Hypothalamus (tissue), 51 donors: ENCODE measurements around the gene FYN.

ENCODE experiments used
- DNase-seq, 51 donors: peaks; one replicate each; lab custom pipeline; 2025; lab: John Stamatoyannopoulos, UW

FYN gene

GRCh38 chr6:111885373-111886027, 12.2 kb upstream of the FYN start:
- no peak for DNase-seq

- no peak for DNase-seq
Observed at GRCh38 chr6:111884068-111884467, 10.8 kb upstream of the FYN start.

GRCh38 chr6:111880181-111880888, 7.1 kb upstream of the FYN start:
- no peak for DNase-seq

- no peak for DNase-seq
Observed at GRCh38 chr6:111875741-111876140, 2.5 kb upstream of the FYN start.

GRCh38 chr6:111874025-111874415, 768 bp upstream of the FYN start:
- DNase-seq = peak in 1 of 51 donors; percentile 13

- DNase-seq = peak in 27 of 51 donors; percentile 17 to 83 (median 48)
Observed at GRCh38 chr6:111872401-111873177, 663 bp downstream of the FYN start.

GRCh38 chr6:111871725-111872400, 1.4 kb downstream of the FYN start:
- peak in 36 of 51 donors; percentile 16 to 90 (median 60) for DNase-seq

- peak in 1 of 51 donors; percentile 40 for DNase-seq
Observed at GRCh38 chr6:111871207-111871606, 2.0 kb downstream of the FYN start.

- DNase-seq = peak in 1 of 51 donors; percentile 32
Observed at GRCh38 chr6:111870742-111871064, 2.5 kb downstream of the FYN start.

GRCh38 chr6:111870051-111870741, 3.1 kb downstream of the FYN start:
- DNase-seq = no peak

- no peak for DNase-seq
Observed at GRCh38 chr6:111866857-111867256, 6.4 kb downstream of the FYN start.

GRCh38 chr6:111865909-111866546, 7.2 kb downstream of the FYN start:
- no peak for DNase-seq

GRCh38 chr6:111865049-111865585, 8.1 kb downstream of the FYN start:
- DNase-seq = no peak

GRCh38 chr6:111864138-111865048, 8.9 kb downstream of the FYN start:
- no peak for DNase-seq

- DNase-seq = no peak
Observed at GRCh38 chr6:111862741-111863140, 10.5 kb downstream of the FYN start.

GRCh38 chr6:111862314-111862713, 10.9 kb downstream of the FYN start:
- peak in 4 of 51 donors; percentile 11 to 35 (median 12) for DNase-seq

GRCh38 chr6:111861431-111861885, 11.8 kb downstream of the FYN start:
- peak in 1 of 51 donors; percentile 12 for DNase-seq

- peak in 3 of 51 donors; percentile 22 to 41 (median 28) for DNase-seq
Observed at GRCh38 chr6:111858347-111858746, 14.9 kb downstream of the FYN start.
